ENCODE measurements around the gene ACSL1. TPM values are rescaled to one million over a fixed set of nuclear protein-coding genes. Genes with fewer than 3 reads are reported as not detected.

The ACSL1 gene
- total and polyA plus RNA-seq, 2 experiments from 2014 or later: 6.2 to 13.1 TPM

- TF ChIP-seq, protein P1, sequence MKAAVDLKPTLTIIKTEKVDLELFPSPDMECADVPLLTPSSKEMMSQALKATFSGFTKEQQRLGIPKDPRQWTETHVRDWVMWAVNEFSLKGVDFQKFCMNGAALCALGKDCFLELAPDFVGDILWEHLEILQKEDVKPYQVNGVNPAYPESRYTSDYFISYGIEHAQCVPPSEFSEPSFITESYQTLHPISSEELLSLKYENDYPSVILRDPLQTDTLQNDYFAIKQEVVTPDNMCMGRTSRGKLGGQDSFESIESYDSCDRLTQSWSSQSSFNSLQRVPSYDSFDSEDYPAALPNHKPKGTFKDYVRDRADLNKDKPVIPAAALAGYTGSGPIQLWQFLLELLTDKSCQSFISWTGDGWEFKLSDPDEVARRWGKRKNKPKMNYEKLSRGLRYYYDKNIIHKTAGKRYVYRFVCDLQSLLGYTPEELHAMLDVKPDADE (IDR thresholded peaks at IDR 0.05): no peak
- TF ChIP-seq POLR2AphosphoS5 (IDR thresholded peaks at IDR 0.05; ENCODE audit: low read depth) (no peak), EZH2phosphoT487 (IDR thresholded peaks at IDR 0.05; ENCODE audit: unreplicated experiment) (no peak)
Observed at GRCh38 chr4:184751585-184751956, 74.2 kb downstream of the ACSL1 start (continued).

DNA sequence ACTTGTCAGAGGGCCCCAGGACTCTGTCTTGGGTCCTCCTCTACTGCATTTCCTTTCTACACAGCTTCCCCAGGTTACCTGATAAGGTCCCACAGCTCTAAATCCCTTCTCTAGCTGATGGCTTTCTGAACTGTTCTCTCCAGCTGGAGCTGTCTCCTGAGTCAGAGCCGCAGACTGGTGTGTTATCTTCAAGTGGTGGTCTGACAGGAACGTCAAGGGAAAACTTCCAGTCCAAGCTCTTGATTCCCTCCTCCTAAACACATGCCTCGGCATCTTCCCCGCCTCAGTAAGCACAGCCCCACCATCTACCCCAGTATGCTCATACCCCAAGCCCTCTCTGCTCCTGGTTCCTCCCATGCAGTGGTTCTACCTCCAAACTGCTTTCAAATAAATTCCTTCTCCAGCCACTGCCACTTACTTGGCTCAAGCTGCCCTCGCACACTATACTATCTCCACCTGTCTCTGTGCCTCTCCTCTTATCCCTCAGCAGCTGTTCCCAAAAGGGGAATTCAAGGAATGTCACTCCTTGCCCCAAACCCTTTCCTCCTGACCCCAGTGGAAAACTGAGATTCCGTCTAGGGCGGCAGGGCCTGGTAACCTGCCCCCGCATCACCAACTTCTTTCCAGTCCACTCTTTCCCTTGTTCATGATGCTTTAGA is 74.7 kb downstream of the ACSL1 start:
- Histone ChIP-seq H3K27me3 (ENCODE audit: insufficient read depth) (no peaks in the 10 kb centered on the region), H2AFZ (no peak overlapping the region), H3K9me2 (ENCODE audit: insufficient read depth) (no peaks in the 10 kb centered on the region), H3K79me2 (replicated peaks; ENCODE audit: insufficient read depth) (no peaks in the 10 kb centered on the region), H3F3A (replicated peaks; ENCODE audit: low read depth) (no peaks in the 10 kb centered on the region), H3K4me1 (ENCODE audit: insufficient read depth) (peaks cover 31% of the 10 kb centered on the region), H4K20me1 (replicated peaks; ENCODE audit: insufficient read depth) (0 out of 2 replicates have a peak, but pooled peaks cover 3% of the 10 kb centered on the region), H3K36me3 (ENCODE audit: insufficient read depth) (no peaks in the 10 kb centered on the region), H3K27ac (ENCODE audit: low read depth) (no peak overlapping the region), H3K4me2 (no peak overlapping the region), H3K4me3 (no peak overlapping the region)
- H3K4me1 Mint-ChIP-seq: peaks cover 46% of the 10 kb centered on the region
- peaks cover 14% of the 10 kb centered on the region for H3K27me3 Mint-ChIP-seq (ENCODE audit: insufficient read depth, low read depth, poor library complexity)
- H3K27ac Mint-ChIP-seq: no peak overlapping the region
- no peaks in the 10 kb centered on the region for H3K36me3 Mint-ChIP-seq (ENCODE audit: low read depth)
- ATAC-seq: no peak
- DNase-seq (ENCODE audit: low spot score): peak; percentile 17
- TF ChIP-seq ZNF331 (CRISPR knock-in tag; IDR thresholded peaks at IDR 0.05; ENCODE audit: low read depth) (no peak), NANOG (IDR thresholded peaks at IDR 0.05; ENCODE audit: borderline replicate concordance) (no peak), ZNF114 (CRISPR knock-in tag; IDR thresholded peaks at IDR 0.05) (no peak), EZH2phosphoT487 (IDR thresholded peaks at IDR 0.05; ENCODE audit: unreplicated experiment) (no peak), EZH2 (IDR thresholded peaks at IDR 0.05; ENCODE audit: low read depth, unreplicated experiment) (no peak), STAT1 (IDR thresholded peaks at IDR 0.05; ENCODE audit: unreplicated experiment) (no peak), CREB1 (CRISPR knock-in tag; IDR thresholded peaks at IDR 0.05; ENCODE audit: low read depth) (no peak), CTCF (conservative IDR thresholded peaks at IDR 0.05; ENCODE audit: low read depth in 2 of 2) (no peak)
- TF ChIP-seq, protein P1 (IDR thresholded peaks at IDR 0.05): no peak
- TF ChIP-seq, protein P2, sequence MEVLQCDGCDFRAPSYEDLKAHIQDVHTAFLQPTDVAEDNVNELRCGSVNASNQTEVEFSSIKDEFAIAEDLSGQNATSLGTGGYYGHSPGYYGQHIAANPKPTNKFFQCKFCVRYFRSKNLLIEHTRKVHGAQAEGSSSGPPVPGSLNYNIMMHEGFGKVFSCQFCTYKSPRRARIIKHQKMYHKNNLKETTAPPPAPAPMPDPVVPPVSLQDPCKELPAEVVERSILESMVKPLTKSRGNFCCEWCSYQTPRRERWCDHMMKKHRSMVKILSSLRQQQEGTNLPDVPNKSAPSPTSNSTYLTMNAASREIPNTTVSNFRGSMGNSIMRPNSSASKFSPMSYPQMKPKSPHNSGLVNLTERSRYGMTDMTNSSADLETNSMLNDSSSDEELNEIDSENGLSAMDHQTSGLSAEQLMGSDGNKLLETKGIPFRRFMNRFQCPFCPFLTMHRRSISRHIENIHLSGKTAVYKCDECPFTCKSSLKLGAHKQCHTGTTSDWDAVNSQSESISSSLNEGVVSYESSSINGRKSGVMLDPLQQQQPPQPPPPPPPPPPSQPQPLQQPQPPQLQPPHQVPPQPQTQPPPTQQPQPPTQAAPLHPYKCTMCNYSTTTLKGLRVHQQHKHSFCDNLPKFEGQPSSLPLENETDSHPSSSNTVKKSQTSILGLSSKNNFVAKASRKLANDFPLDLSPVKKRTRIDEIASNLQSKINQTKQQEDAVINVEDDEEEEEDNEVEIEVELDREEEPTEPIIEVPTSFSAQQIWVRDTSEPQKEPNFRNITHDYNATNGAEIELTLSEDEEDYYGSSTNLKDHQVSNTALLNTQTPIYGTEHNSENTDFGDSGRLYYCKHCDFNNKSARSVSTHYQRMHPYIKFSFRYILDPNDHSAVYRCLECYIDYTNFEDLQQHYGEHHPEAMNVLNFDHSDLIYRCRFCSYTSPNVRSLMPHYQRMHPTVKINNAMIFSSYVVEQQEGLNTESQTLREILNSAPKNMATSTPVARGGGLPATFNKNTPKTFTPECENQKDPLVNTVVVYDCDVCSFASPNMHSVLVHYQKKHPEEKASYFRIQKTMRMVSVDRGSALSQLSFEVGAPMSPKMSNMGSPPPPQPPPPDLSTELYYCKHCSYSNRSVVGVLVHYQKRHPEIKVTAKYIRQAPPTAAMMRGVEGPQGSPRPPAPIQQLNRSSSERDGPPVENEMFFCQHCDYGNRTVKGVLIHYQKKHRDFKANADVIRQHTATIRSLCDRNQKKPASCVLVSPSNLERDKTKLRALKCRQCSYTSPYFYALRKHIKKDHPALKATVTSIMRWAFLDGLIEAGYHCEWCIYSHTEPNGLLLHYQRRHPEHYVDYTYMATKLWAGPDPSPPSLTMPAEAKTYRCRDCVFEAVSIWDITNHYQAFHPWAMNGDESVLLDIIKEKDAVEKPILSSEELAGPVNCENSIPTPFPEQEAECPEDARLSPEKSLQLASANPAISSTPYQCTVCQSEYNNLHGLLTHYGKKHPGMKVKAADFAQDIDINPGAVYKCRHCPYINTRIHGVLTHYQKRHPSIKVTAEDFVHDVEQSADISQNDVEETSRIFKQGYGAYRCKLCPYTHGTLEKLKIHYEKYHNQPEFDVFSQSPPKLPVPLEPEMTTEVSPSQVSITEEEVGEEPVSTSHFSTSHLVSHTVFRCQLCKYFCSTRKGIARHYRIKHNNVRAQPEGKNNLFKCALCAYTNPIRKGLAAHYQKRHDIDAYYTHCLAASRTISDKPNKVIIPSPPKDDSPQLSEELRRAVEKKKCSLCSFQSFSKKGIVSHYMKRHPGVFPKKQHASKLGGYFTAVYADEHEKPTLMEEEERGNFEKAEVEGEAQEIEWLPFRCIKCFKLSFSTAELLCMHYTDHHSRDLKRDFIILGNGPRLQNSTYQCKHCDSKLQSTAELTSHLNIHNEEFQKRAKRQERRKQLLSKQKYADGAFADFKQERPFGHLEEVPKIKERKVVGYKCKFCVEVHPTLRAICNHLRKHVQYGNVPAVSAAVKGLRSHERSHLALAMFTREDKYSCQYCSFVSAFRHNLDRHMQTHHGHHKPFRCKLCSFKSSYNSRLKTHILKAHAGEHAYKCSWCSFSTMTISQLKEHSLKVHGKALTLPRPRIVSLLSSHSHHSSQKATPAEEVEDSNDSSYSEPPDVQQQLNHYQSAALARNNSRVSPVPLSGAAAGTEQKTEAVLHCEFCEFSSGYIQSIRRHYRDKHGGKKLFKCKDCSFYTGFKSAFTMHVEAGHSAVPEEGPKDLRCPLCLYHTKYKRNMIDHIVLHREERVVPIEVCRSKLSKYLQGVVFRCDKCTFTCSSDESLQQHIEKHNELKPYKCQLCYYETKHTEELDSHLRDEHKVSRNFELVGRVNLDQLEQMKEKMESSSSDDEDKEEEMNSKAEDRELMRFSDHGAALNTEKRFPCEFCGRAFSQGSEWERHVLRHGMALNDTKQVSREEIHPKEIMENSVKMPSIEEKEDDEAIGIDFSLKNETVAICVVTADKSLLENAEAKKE (CRISPR knock-in tag; IDR thresholded peaks at IDR 0.05): no peak
- no peaks in the 10 kb centered on the region for H3K9me3 Mint-ChIP-seq
- H3K4me3 Mint-ChIP-seq: no peak overlapping the region

Measured in GM23338 (cell line).